MM.1S (cell line): ENCODE measurements around the gene IRX6.

ENCODE experiments used
- CTCF ChIP-seq: fragments of 300-600 bp; sonication (generic); IDR thresholded peaks from 2 replicates; pipeline ENCODE4 v1.5.1; 2016; ENCODE audit warnings: antibody characterized with exemption, low read length, mixed read lengths
- EZH2 ChIP-seq: fragments of 300-600 bp; sonication (generic); optimal IDR thresholded peaks from 2 replicates; pipeline ENCODE3; 2017; ENCODE audit warnings: low read depth, mild to moderate bottlenecking, antibody characterized with exemption, low read length, mixed read lengths
- EZH2phosphoT487 ChIP-seq: fragments of 300-600 bp; sonication (generic); IDR thresholded peaks from 2 replicates; pipeline ENCODE4 v1.6.1; 2018; ENCODE audit warnings: antibody characterized with exemption, low read length

DNA sequence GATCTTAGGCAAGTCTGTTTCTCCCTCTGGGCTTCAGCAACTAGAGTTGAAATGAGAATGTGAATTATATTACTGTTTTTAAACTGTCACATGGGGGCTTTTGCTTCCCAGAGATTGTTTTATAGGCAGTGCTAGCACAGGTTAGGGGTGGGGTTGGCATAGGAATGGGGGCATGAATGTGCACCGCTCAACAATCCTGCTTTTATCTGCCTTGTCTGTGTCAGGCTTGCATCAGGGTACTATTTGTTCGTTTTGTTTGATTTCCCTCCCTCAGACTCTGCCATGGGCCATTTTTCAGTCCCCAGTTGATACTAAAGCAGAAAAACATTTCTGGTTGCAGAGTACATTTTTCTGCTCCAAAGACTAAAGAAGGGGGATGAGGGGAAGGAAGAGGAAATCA, 34.6 kb upstream of the IRX6 start:
- no peak for TF ChIP-seq CTCF
- no peak for TF ChIP-seq EZH2
- no peak for TF ChIP-seq EZH2phosphoT487
